GM12865 (cell line): ENCODE measurements around the gene SH3PXD2A.

Experiments
- DNase-seq: peaks from one replicate; pipeline ENCODE4 v3.0.0; 2010; ENCODE audit warnings: low read depth
- H3K4me3 ChIP-seq: 2 replicates; pipeline ENCODE4 v1.5.1; 2011; ENCODE audit warnings: mild to moderate bottlenecking, low read depth, low read length, control low read depth
- CTCF ChIP-seq: IDR thresholded peaks from 2 replicates; pipeline ENCODE4 v1.5.1; 2011; ENCODE audit warnings: low read length, control low read depth, low read depth, inconsistent platforms; ENCODE audit not compliant: insufficient read depth; ENCODE audit errors: missing control alignments

The SH3PXD2A gene

DNA sequence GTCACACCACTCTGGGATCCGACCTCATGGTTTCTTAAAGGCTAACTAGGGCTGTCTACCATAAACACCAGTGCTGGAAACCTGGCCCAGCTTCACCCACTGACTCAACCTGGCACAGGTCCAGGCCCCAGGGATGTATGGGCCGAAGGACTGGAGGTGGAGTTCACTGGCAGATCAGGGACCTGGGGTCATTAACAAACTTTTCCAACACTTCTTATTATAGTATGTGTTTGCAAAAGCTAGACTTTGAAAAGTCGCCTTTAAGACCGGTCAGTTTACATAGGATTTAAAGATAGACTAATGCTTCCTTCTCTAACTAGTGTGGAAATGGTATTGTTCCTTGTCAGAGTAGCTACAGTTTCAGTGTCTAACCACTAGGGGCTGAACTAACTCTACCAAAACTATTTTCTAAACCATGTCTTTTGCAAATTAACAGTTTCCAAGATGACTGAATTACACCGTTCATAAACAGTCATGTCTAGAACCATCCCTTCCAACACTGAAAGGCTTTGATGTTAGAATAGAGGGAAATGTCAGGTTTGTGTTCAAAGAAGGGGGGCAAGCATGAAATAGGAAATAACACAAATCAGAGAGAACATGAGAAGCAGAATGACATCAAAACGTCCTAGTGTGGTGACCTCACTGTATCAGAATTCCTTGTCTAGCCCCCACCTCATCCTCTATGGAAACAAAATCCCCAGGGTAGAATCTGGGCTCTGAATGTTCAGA lies 32.9 kb upstream of the SH3PXD2A start:
- peak; percentile 82 for TF ChIP-seq CTCF
- DNase-seq: peak; percentile 62
- no peak overlapping the region for H3K4me3 ChIP-seq

GRCh38 chr10:103885617-103886016 lies 30.2 kb upstream of the SH3PXD2A start:
- no peak for TF ChIP-seq CTCF
- DNase-seq: no peak
- H3K4me3 ChIP-seq: no peak overlapping the region

GRCh38 chr10:103884681-103885139 lies 29.3 kb upstream of the SH3PXD2A start:
- peak; percentile 45 for DNase-seq
- TF ChIP-seq CTCF: peak; percentile 72
- H3K4me3 ChIP-seq: no peak overlapping the region

DNA sequence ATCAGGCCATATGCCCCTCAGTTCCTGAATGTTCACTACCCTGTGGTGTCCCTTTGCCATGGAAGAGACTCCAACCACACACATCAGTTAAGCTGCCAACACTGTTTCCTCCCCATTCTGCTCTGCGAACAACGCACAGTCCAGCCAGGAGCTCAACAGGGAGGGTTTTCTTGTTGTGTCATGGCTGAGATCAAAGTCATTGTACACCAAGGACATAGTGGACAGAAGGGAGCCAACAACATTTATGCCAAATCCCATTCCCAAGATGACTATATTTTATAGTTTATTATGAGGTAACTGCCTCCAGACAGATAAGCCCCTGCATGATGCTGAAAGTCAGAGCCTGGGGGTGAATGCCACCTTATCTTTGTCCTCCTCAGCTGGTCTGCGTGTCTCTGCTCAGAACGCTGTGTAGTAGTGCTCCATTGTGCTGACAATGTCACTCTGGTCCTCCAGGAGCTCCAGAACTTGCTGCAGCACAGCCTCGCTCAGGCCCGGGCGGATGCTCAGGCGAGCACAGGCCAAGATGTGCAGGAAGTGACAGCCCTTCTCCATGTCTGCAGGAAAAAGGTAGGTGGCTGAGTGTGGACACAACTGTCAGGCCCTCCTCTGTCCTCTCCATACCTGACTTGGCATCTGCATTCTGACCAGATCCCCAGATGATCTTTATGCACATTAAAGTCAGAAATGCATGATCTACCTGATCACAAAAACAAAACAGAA lies 27.1 kb upstream of the SH3PXD2A start:
- TF ChIP-seq CTCF: no peak

GRCh38 chr10:103881416-103882284 lies 26.3 kb upstream of the SH3PXD2A start:
- DNase-seq: no peak
- no peak for TF ChIP-seq CTCF
- H3K4me3 ChIP-seq: no peak overlapping the region

More for the DNA sequence above, 27.1 kb upstream of the SH3PXD2A start:
- DNase-seq: no peak
- no peak overlapping the region for H3K4me3 ChIP-seq

GRCh38 chr10:103879831-103880230 lies 24.5 kb upstream of the SH3PXD2A start:
- no peak overlapping the region for H3K4me3 ChIP-seq
- no peak for DNase-seq
- TF ChIP-seq CTCF: no peak
